Neural progenitor cell (in vitro differentiated cells): Measurements from ENCODE around the gene MYO3A.
A peak's percentile ranks its signal among the peaks of the same experiment; 100 is the strongest.

Source experiments
- EZH2 ChIP-seq: fragments of 200-600 bp; sonication (generic); IDR thresholded peaks from 2 replicates; pipeline ENCODE4 v1.6.1; 2017; ENCODE audit warnings: antibody characterized with exemption, mild to moderate bottlenecking, moderate library complexity
- EZH2phosphoT487 ChIP-seq: fragments of 200-600 bp; sonication (generic); IDR thresholded peaks from 2 replicates; pipeline ENCODE4 v1.6.1; 2017; ENCODE audit warnings: antibody characterized with exemption
- TF ChIP-seq, protein P1 (sequence below): fragments of 200-600 bp; sonication (generic); IDR thresholded peaks from 2 replicates; pipeline ENCODE4 v1.5.1; 2017; ENCODE audit warnings: antibody characterized with exemption, mild to moderate bottlenecking

DNA sequence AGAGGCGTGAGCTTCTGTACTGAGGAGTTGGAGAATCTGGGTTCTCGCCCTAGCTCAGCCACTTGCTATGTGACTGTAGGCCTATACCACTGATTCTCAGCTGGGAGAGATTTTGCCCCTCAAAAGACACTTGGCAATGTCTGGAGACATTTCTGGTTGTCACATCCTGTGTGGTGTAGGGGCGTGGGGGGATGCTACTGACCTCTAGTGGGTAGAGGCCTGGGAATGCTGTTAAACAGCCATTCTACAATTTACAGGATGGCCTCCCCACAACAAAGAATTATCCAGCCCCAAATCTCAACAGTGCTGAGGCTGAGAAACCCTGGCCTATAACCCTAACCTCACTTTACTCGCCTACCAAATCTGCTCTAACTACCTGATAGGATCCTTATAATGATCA is 223.7 kb downstream of the MYO3A start:
- TF ChIP-seq, protein P1, sequence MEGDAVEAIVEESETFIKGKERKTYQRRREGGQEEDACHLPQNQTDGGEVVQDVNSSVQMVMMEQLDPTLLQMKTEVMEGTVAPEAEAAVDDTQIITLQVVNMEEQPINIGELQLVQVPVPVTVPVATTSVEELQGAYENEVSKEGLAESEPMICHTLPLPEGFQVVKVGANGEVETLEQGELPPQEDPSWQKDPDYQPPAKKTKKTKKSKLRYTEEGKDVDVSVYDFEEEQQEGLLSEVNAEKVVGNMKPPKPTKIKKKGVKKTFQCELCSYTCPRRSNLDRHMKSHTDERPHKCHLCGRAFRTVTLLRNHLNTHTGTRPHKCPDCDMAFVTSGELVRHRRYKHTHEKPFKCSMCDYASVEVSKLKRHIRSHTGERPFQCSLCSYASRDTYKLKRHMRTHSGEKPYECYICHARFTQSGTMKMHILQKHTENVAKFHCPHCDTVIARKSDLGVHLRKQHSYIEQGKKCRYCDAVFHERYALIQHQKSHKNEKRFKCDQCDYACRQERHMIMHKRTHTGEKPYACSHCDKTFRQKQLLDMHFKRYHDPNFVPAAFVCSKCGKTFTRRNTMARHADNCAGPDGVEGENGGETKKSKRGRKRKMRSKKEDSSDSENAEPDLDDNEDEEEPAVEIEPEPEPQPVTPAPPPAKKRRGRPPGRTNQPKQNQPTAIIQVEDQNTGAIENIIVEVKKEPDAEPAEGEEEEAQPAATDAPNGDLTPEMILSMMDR = peak; percentile 40
- TF ChIP-seq EZH2phosphoT487 = no peak
- TF ChIP-seq EZH2 = no peak
